ENCODE measurements around the gene FAM167B. TPM values are rescaled to one million over a fixed set of nuclear protein-coding genes. Genes with fewer than 3 reads are reported as not detected.
"Not testable (repeated sequence)": the region's sequence is repeated elsewhere in the genome, so short reads cannot be mapped to it uniquely, and the experiment has no call there.

FAM167B gene
- total and polyA plus RNA-seq, 3 donors from 2014 or later: 0.99 to 1.6 (median 1.6) TPM

GRCh38 chr1:32273391-32274208 is 26.6 kb downstream of the FAM167B start:
- intact Hi-C loops (cut with DNase I; ENCODE audit: low total_unique reads): no loop called here
- no peaks in the 10 kb centered on the region for H3K27me3 ChIP-seq
- no peak for DNase-seq
- WGBS, 2 donors: 38 to 44% methylated on average over 10 of the region's 10 CpGs
- no peaks in the 10 kb centered on the region for H3K36me3 ChIP-seq (ENCODE audit: low read depth, missing control alignments)
- no peak overlapping the region for H3K27ac ChIP-seq
- no peaks in the 10 kb centered on the region for H3K4me1 ChIP-seq
- H3K4me3 ChIP-seq: no peak overlapping the region
- no peaks in the 10 kb centered on the region for H3K9me3 ChIP-seq
- TF ChIP-seq POLR2A (IDR thresholded peaks at IDR 0.05): no peak
- TF ChIP-seq CTCF (IDR thresholded peaks at IDR 0.05): no peak

GRCh38 chr1:32274646-32275340 is 27.8 kb downstream of the FAM167B start:
- WGBS, 2 donors: 40 to 60% methylated on average over 23 to 31 of the region's 31 CpGs
- H3K27ac ChIP-seq: no peak overlapping the region
- H3K36me3 ChIP-seq (ENCODE audit: low read depth, missing control alignments): no peaks in the 10 kb centered on the region
- peak overlapping the region; percentile 19 to 36 for H3K4me3 ChIP-seq
- no peaks in the 10 kb centered on the region for H3K27me3 ChIP-seq
- DNase-seq: no peak
- H3K4me1 ChIP-seq: no peaks in the 10 kb centered on the region
- H3K9me3 ChIP-seq: no peaks in the 10 kb centered on the region
- intact Hi-C loops (cut with DNase I; ENCODE audit: low total_unique reads): no loop called here
- TF ChIP-seq POLR2A (IDR thresholded peaks at IDR 0.05): no peak
- TF ChIP-seq CTCF (IDR thresholded peaks at IDR 0.05): no peak

- no peaks in the 10 kb centered on the region for H3K9me3 ChIP-seq
- no peak for DNase-seq
- H3K4me1 ChIP-seq: no peaks in the 10 kb centered on the region
- no peak overlapping the region for H3K27ac ChIP-seq
- intact Hi-C loops (cut with DNase I; ENCODE audit: low total_unique reads): no loop called here
- TF ChIP-seq POLR2A (IDR thresholded peaks at IDR 0.05) (no peak), CTCF (IDR thresholded peaks at IDR 0.05) (no peak)
- no peaks in the 10 kb centered on the region for H3K36me3 ChIP-seq (ENCODE audit: low read depth, missing control alignments)
- H3K27me3 ChIP-seq: no peaks in the 10 kb centered on the region
- peak overlapping the region; percentile 19 to 36 for H3K4me3 ChIP-seq
- 13 to 22% methylated on average over 10 to 34 of the region's 41 CpGs for WGBS, 2 donors
These were observed 28.4 kb downstream of the FAM167B start for GRCh38 chr1:32275424-32275823.

- Histone ChIP-seq H3K27ac (no peak overlapping the region), H3K27me3 (no peaks in the 10 kb centered on the region), H3K9me3 (no peaks in the 10 kb centered on the region), H3K4me1 (no peaks in the 10 kb centered on the region), H3K36me3 (ENCODE audit: low read depth, missing control alignments) (no peaks in the 10 kb centered on the region), H3K4me3 (peak overlapping the region in 1 of 2 donors; percentile 36)
- TF ChIP-seq POLR2A (IDR thresholded peaks at IDR 0.05) (no peak), CTCF (IDR thresholded peaks at IDR 0.05) (no peak)
- intact Hi-C loops (cut with DNase I; ENCODE audit: low total_unique reads): no loop called here
- 50 to 56% methylated on average over 21 to 30 of the region's 30 CpGs for WGBS, 2 donors
- DNase-seq: no peak
These were observed 29.2 kb downstream of the FAM167B start for GRCh38 chr1:32276032-32276782.

- H3K4me1 ChIP-seq; intact Hi-C loops (cut with DNase I; ENCODE audit: low total_unique reads); H3K27ac ChIP-seq; DNase-seq; H3K9me3 ChIP-seq; H3K27me3 ChIP-seq; H3K4me3 ChIP-seq; H3K36me3 ChIP-seq (ENCODE audit: low read depth, missing control alignments): not testable (repeated sequence)
- WGBS, 2 donors: 89 to 90% methylated on average over 8 of the region's 8 CpGs
These were observed 37.8 kb downstream of the FAM167B start for GRCh38 chr1:32284777-32285176.
